Neural cell (in vitro differentiated cells): ENCODE results near the gene HAS3. TPM values are rescaled to one million over a fixed set of nuclear protein-coding genes. Genes with fewer than 3 reads are reported as not detected.

Source experiments
- H2AFZ ChIP-seq: fragments of 200-600, 300-800 bp; sonication (generic), shearing (Covaris generic); 2 replicates; pipeline ENCODE4 v1.6.0; 2014; ENCODE audit warnings: low read depth, mild to moderate bottlenecking, antibody characterized with exemption, low read length, moderate library complexity
- H3F3A ChIP-seq: fragments of 200-600 bp; shearing (Covaris generic); 2 replicates; pipeline ENCODE4 v1.6.1; 2016; ENCODE audit warnings: mild to moderate bottlenecking, moderate library complexity, mixed read lengths, antibody characterized with exemption, low read length; ENCODE audit not compliant: insufficient read depth, poor library complexity, severe bottlenecking
- H3K27ac ChIP-seq: fragments of 200-600, 300-800 bp; sonication (generic), shearing (Covaris generic); 2 replicates; pipeline ENCODE4 v1.5.1; 2014; ENCODE audit warnings: mild to moderate bottlenecking, low read length, moderate library complexity
- H3K27me3 ChIP-seq: fragments of 300-800, 200-600 bp; sonication (generic), shearing (Covaris generic); 2 replicates; pipeline ENCODE4 v1.6.0; 2014; ENCODE audit warnings: mild to moderate bottlenecking, low read depth, low read length, moderate library complexity; ENCODE audit not compliant: insufficient read depth
- H3K36me3 ChIP-seq: fragments of 300-800, 200-600 bp; sonication (generic), shearing (Covaris generic); 2 replicates; pipeline ENCODE4 v1.5.1; 2014; ENCODE audit warnings: mild to moderate bottlenecking, antibody characterized with exemption, low read length, moderate library complexity; ENCODE audit not compliant: insufficient read depth
- H3K4me2 ChIP-seq: fragments of 300-800, 200-600 bp; sonication (generic), shearing (Covaris generic); 2 replicates; pipeline ENCODE4 v1.6.0; 2014; ENCODE audit warnings: mild to moderate bottlenecking, low read length
- H3K4me3 ChIP-seq: fragments of 300-800, 200-600 bp; sonication (generic), shearing (Covaris generic); 2 replicates; pipeline ENCODE4 v1.5.1; 2014; ENCODE audit warnings: mild to moderate bottlenecking, low read length, moderate library complexity
- H3K79me2 ChIP-seq: fragments of 200-600 bp; shearing (Covaris generic); replicated peaks from 2 replicates; pipeline ENCODE4 v1.6.0; 2014; ENCODE audit warnings: mild to moderate bottlenecking, low read length, moderate library complexity; ENCODE audit not compliant: insufficient read depth
- H3K9ac ChIP-seq: fragments of 300-800, 200-600 bp; sonication (generic), shearing (Covaris generic); 2 replicates; pipeline ENCODE4 v1.6.1; 2016; ENCODE audit warnings: mild to moderate bottlenecking, low read length, mixed read lengths
- H3K9me2 ChIP-seq: fragments of 200-600 bp; shearing (Covaris generic); 2 replicates; pipeline ENCODE4 v1.6.1; 2016; ENCODE audit warnings: mild to moderate bottlenecking, low read length, mixed read lengths; ENCODE audit not compliant: insufficient read depth
- H3K9me3 ChIP-seq: fragments of 200-600, 300-800 bp; sonication (generic), shearing (Covaris generic); 2 replicates; pipeline ENCODE4 v1.6.1; 2016; ENCODE audit warnings: mild to moderate bottlenecking, mixed run types, low read length, moderate library complexity, mixed read lengths
- H4K20me1 ChIP-seq: fragments of 200-600 bp; shearing (Covaris generic); 2 replicates; pipeline ENCODE4 v1.6.1; 2016; ENCODE audit warnings: mild to moderate bottlenecking, mixed run types; ENCODE audit not compliant: insufficient read depth
- EP300 ChIP-seq: fragments of 450-650 bp; conservative IDR thresholded peaks from 2 replicates; pipeline ENCODE4 v1.6.1; 2014; ENCODE audit warnings: antibody characterized with exemption, mild to moderate bottlenecking, moderate library complexity; ENCODE audit not compliant: poor library complexity, severe bottlenecking
- EZH2 ChIP-seq: fragments of 200-600, 300-800 bp; shearing (Covaris generic), sonication (generic); IDR thresholded peaks from 2 replicates; pipeline ENCODE4 v1.6.1; 2014; ENCODE audit warnings: antibody characterized with exemption, low read length, borderline replicate concordance, mild to moderate bottlenecking; ENCODE audit not compliant: insufficient read depth, poor library complexity, severe bottlenecking
- POLR2AphosphoS5 ChIP-seq: IDR thresholded peaks from 2 replicates; pipeline ENCODE4 v1.6.1; 2012
- RAD21 ChIP-seq: fragments of 450-650 bp; conservative IDR thresholded peaks from 2 replicates; pipeline ENCODE4 v1.6.1; 2014; ENCODE audit warnings: antibody characterized with exemption, mild to moderate bottlenecking, moderate library complexity
- SMC3 ChIP-seq: fragments of 450-650 bp; conservative IDR thresholded peaks from 2 replicates; pipeline ENCODE4 v1.6.1; 2014; ENCODE audit warnings: antibody characterized with exemption, mild to moderate bottlenecking, moderate library complexity; ENCODE audit not compliant: poor library complexity
- polyA plus RNA-seq: library from polyadenylated mRNA; depleted of rRNA; stranded (reverse); fragments of >200 nt; gene quantifications from 2 replicates; pipeline ENCODE4 v1.2.3, GENCODE V29; 2014
- TF ChIP-seq, protein P1 (sequence below): fragments of 450-650 bp; IDR thresholded peaks from 2 replicates; pipeline ENCODE4 v1.5.1; 2014; ENCODE audit warnings: antibody characterized with exemption, mild to moderate bottlenecking, moderate library complexity; ENCODE audit not compliant: poor library complexity, severe bottlenecking
- TF ChIP-seq, protein P2 (sequence below): IDR thresholded peaks from 2 replicates; pipeline ENCODE4 v1.6.1; 2012; ENCODE audit warnings: borderline replicate concordance

The HAS3 gene
- polyA plus RNA-seq, 1 donor from 2014 or later = 12.5 TPM

DNA sequence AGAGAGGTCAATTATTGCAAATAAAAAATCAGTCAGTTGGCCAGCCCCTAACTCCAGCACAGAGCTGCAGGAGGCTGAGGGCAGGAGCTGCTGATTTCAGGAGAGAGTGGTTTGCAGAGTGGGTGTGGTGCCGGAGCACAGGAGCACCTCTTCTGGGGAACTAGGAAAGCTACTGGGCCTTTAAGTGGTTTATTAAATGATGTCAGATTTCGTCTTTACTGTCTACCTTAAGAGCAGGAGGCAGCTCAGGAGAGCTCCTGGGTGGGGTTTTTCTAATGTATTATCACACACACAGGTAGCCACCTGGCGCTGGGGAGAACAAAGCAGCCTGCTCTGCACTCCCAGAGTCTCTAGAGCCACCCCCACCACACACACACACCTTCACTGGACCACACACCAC is 11.5 kb upstream of the HAS3 start (continued):
- TF ChIP-seq, protein P1, sequence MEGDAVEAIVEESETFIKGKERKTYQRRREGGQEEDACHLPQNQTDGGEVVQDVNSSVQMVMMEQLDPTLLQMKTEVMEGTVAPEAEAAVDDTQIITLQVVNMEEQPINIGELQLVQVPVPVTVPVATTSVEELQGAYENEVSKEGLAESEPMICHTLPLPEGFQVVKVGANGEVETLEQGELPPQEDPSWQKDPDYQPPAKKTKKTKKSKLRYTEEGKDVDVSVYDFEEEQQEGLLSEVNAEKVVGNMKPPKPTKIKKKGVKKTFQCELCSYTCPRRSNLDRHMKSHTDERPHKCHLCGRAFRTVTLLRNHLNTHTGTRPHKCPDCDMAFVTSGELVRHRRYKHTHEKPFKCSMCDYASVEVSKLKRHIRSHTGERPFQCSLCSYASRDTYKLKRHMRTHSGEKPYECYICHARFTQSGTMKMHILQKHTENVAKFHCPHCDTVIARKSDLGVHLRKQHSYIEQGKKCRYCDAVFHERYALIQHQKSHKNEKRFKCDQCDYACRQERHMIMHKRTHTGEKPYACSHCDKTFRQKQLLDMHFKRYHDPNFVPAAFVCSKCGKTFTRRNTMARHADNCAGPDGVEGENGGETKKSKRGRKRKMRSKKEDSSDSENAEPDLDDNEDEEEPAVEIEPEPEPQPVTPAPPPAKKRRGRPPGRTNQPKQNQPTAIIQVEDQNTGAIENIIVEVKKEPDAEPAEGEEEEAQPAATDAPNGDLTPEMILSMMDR = no peak

DNA sequence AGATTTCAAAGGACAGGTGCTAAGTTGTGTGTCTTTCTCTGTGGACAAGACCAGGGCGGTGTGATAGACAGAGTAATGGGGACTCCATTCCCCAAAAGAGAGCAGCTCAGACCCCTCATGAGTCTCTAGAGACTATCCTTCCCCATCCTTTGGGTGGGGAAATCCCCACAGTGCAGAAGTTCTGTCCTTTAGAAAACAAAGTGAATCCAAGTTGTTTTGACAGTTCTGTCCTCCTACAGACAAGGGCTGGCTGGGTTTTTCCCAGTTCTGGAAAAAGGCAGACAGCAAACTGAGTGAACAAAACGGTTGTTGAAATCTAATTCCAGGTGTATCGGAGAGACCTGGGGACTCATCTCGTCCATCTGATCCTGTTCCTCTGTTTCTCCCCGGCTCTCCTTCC is 11.0 kb upstream of the HAS3 start:
- Histone ChIP-seq H3K36me3 (no peaks in the 10 kb centered on the region), H4K20me1 (no peaks in the 10 kb centered on the region), H3F3A (no peaks in the 10 kb centered on the region), H3K4me3 (no peak overlapping the region), H2AFZ (no peak overlapping the region), H3K9ac (no peak overlapping the region), H3K9me3 (no peaks in the 10 kb centered on the region), H3K27me3 (no peaks in the 10 kb centered on the region), H3K9me2 (no peaks in the 10 kb centered on the region), H3K4me2 (no peak overlapping the region), H3K27ac (no peak overlapping the region), H3K79me2 (no peaks in the 10 kb centered on the region)
- TF ChIP-seq POLR2AphosphoS5 = no peak
- no peak for TF ChIP-seq EZH2
- TF ChIP-seq, protein P1 = no peak
- TF ChIP-seq SMC3 = no peak
- no peak for TF ChIP-seq EP300

DNA sequence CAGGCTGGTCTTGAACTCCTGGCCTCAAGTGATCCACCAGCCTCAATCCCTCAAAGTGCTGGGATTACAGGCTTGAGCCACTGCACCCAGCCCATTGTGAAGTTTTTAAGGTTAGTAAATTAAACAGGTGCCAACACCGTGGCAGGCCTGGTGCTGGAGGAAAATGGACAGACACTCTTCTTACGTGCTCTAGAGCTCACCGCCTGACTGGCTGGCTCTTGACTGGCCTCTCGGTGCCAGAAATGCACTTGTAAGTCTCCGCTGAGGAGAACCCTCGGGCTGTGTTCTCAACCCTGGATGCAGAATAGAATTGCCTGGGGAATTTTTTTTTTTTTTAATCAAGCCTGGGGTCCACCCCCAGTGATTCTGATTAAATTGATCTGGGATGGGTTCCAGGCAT is 10.3 kb upstream of the HAS3 start:
- Histone ChIP-seq H3K27ac (no peak overlapping the region), H3K4me2 (no peak overlapping the region), H3K79me2 (no peaks in the 10 kb centered on the region), H3K9ac (no peak overlapping the region), H3K36me3 (no peaks in the 10 kb centered on the region), H2AFZ (no peak overlapping the region), H3K27me3 (no peaks in the 10 kb centered on the region), H3K4me3 (no peak overlapping the region), H4K20me1 (no peaks in the 10 kb centered on the region), H3K9me3 (no peaks in the 10 kb centered on the region), H3K9me2 (no peaks in the 10 kb centered on the region), H3F3A (no peaks in the 10 kb centered on the region)
- TF ChIP-seq POLR2AphosphoS5 = no peak
- TF ChIP-seq EP300 = no peak

DNA sequence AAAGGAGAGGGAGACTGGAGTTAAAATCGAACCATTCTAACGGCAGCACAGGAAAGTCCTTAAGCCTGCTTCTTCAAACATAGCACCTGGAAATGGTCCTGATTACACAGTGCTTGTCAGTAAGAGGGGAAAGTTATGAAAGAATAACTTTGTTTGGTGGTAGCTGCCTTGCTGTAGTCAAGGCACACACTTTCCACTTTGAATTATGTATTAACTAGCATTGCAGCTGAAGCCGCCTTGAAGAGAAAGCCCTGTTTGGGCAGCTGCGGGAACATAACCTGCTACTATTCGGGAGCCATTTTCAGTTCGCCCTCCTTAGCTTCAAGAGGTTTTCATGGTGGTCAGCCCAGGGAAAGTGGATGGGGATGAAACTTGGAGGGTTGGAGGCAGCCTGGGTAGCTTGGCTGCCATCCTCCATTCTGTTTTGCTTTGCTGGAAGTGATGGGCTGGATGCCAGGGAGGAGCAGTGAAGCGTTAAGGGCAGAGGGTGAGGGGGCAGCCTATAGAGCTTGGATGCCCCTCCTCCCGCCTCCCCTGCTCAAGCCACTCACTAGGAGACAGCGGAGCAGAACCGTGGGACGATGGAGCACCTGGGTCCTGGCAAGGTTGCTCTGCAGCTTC is 5.3 kb upstream of the HAS3 start:
- H3K4me3 ChIP-seq = no peak overlapping the region
- no peak overlapping the region for H3K4me2 ChIP-seq
- H2AFZ ChIP-seq = no peak overlapping the region

More for the DNA sequence above, 5.3 kb upstream of the HAS3 start:
- TF ChIP-seq RAD21 = no peak
- TF ChIP-seq SMC3 = no peak
- TF ChIP-seq, protein P2, sequence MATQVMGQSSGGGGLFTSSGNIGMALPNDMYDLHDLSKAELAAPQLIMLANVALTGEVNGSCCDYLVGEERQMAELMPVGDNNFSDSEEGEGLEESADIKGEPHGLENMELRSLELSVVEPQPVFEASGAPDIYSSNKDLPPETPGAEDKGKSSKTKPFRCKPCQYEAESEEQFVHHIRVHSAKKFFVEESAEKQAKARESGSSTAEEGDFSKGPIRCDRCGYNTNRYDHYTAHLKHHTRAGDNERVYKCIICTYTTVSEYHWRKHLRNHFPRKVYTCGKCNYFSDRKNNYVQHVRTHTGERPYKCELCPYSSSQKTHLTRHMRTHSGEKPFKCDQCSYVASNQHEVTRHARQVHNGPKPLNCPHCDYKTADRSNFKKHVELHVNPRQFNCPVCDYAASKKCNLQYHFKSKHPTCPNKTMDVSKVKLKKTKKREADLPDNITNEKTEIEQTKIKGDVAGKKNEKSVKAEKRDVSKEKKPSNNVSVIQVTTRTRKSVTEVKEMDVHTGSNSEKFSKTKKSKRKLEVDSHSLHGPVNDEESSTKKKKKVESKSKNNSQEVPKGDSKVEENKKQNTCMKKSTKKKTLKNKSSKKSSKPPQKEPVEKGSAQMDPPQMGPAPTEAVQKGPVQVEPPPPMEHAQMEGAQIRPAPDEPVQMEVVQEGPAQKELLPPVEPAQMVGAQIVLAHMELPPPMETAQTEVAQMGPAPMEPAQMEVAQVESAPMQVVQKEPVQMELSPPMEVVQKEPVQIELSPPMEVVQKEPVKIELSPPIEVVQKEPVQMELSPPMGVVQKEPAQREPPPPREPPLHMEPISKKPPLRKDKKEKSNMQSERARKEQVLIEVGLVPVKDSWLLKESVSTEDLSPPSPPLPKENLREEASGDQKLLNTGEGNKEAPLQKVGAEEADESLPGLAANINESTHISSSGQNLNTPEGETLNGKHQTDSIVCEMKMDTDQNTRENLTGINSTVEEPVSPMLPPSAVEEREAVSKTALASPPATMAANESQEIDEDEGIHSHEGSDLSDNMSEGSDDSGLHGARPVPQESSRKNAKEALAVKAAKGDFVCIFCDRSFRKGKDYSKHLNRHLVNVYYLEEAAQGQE = no peak
- TF ChIP-seq POLR2AphosphoS5 = no peak
- TF ChIP-seq, protein P1 = no peak
- H3K9ac ChIP-seq = no peak overlapping the region
- no peaks in the 10 kb centered on the region for H3K9me2 ChIP-seq
- H4K20me1 ChIP-seq = no peaks in the 10 kb centered on the region
- H3F3A ChIP-seq = no peaks in the 10 kb centered on the region
- no peaks in the 10 kb centered on the region for H3K79me2 ChIP-seq
- H3K27ac ChIP-seq = no peak overlapping the region
- no peaks in the 10 kb centered on the region for H3K27me3 ChIP-seq
- no peaks in the 10 kb centered on the region for H3K9me3 ChIP-seq
- H3K36me3 ChIP-seq = no peaks in the 10 kb centered on the region
